NCI-H1092 (cell line): Measurements from ENCODE around the gene TMEM209.
"Not testable (repeated sequence)": the region's sequence is repeated elsewhere in the genome, so short reads cannot be mapped to it uniquely, and the experiment has no call there.

Experiments used
- DNase-seq: peaks from one replicate; lab custom pipeline; 2025; lab: John Stamatoyannopoulos, UW

TMEM209 gene

GRCh38 chr7:130218806-130219620 is 13.8 kb upstream of the TMEM209 start:
- DNase-seq: no peak

- DNase-seq: no peak
Measured at GRCh38 chr7:130216750-130217149, 11.5 kb upstream of the TMEM209 start.

GRCh38 chr7:130216025-130216424 is 10.8 kb upstream of the TMEM209 start:
- no peak for DNase-seq

GRCh38 chr7:130213828-130214227 is 8.6 kb upstream of the TMEM209 start:
- DNase-seq: no peak

- no peak for DNase-seq
Measured at GRCh38 chr7:130210181-130210935, 5.2 kb upstream of the TMEM209 start.

GRCh38 chr7:130208516-130208915 is 3.3 kb upstream of the TMEM209 start:
- no peak for DNase-seq

GRCh38 chr7:130207642-130208041 is 2.4 kb upstream of the TMEM209 start, which contains the start of gene SSMEM1:
SSMEM1 (plus strand) TSS chr7:130207860; CDS start chr7:130207911, 51 bp downstream.
- no peak for DNase-seq

GRCh38 chr7:130207033-130207432 is 1.8 kb upstream of the TMEM209 start:
- DNase-seq: no peak

GRCh38 chr7:130201796-130202195 is 3.4 kb downstream of the TMEM209 start:
- no peak for DNase-seq

- no peak for DNase-seq
Measured at GRCh38 chr7:130197094-130197493, 8.1 kb downstream of the TMEM209 start.

GRCh38 chr7:130196476-130196875 is 8.7 kb downstream of the TMEM209 start:
- no peak for DNase-seq

GRCh38 chr7:130195396-130195795 is 9.8 kb downstream of the TMEM209 start:
- no peak for DNase-seq

GRCh38 chr7:130191791-130192190 is 13.4 kb downstream of the TMEM209 start:
- DNase-seq: no peak

GRCh38 chr7:130189343-130189742 is 15.9 kb downstream of the TMEM209 start:
- DNase-seq: no peak

- DNase-seq: no peak
Measured at GRCh38 chr7:130187360-130187759, 17.8 kb downstream of the TMEM209 start.

- DNase-seq: not testable (repeated sequence)
Measured at GRCh38 chr7:130184349-130184748, 20.9 kb downstream of the TMEM209 start.

- no peak for DNase-seq
Measured at GRCh38 chr7:130182990-130183389, 22.2 kb downstream of the TMEM209 start.

- no peak for DNase-seq
Measured at GRCh38 chr7:130181263-130181605, 24.0 kb downstream of the TMEM209 start.

- no peak for DNase-seq
Measured at GRCh38 chr7:130180571-130181262, 24.5 kb downstream of the TMEM209 start.

GRCh38 chr7:130179631-130180030 is 25.6 kb downstream of the TMEM209 start:
- DNase-seq: no peak

- no peak for DNase-seq
Measured at GRCh38 chr7:130178251-130178650, 27.0 kb downstream of the TMEM209 start.

GRCh38 chr7:130174237-130174959 is 30.8 kb downstream of the TMEM209 start:
- no peak for DNase-seq
